Measurements from ENCODE around the gene AQP1.

Gene AQP1

GRCh38 chr7:30884881-30885280 lies 26.8 kb upstream of the AQP1 start:
- DNase-seq (ENCODE audit: low spot score): no peak

GRCh38 chr7:30886608-30887011 lies 25.0 kb upstream of the AQP1 start:
- DNase-seq (ENCODE audit: low spot score): no peak

GRCh38 chr7:30887464-30887872 lies 24.2 kb upstream of the AQP1 start:
- DNase-seq (ENCODE audit: low spot score): no peak

GRCh38 chr7:30888747-30889146 lies 22.9 kb upstream of the AQP1 start:
- peak; percentile 88 for DNase-seq (ENCODE audit: low spot score)

GRCh38 chr7:30890226-30890625 lies 21.4 kb upstream of the AQP1 start:
- no peak for DNase-seq (ENCODE audit: low spot score)

GRCh38 chr7:30893357-30893756 lies 18.3 kb upstream of the AQP1 start:
- DNase-seq (ENCODE audit: low spot score): peak; percentile 49

GRCh38 chr7:30894009-30894408 lies 17.6 kb upstream of the AQP1 start:
- no peak for DNase-seq (ENCODE audit: low spot score)

- DNase-seq (ENCODE audit: low spot score): no peak
Observed at GRCh38 chr7:30894866-30895605, 16.6 kb upstream of the AQP1 start.

- no peak for DNase-seq (ENCODE audit: low spot score)
Observed at GRCh38 chr7:30896036-30896435, 15.6 kb upstream of the AQP1 start.

- no peak for DNase-seq (ENCODE audit: low spot score)
Observed at GRCh38 chr7:30896783-30897637, 14.6 kb upstream of the AQP1 start.

GRCh38 chr7:30897770-30898169 lies 13.9 kb upstream of the AQP1 start:
- no peak for DNase-seq (ENCODE audit: low spot score)

- DNase-seq (ENCODE audit: low spot score): no peak
Observed at GRCh38 chr7:30898411-30898810, 13.2 kb upstream of the AQP1 start.

GRCh38 chr7:30899066-30899465 lies 12.6 kb upstream of the AQP1 start:
- no peak for DNase-seq (ENCODE audit: low spot score)

GRCh38 chr7:30899630-30900029 lies 12.0 kb upstream of the AQP1 start:
- no peak for DNase-seq (ENCODE audit: low spot score)

- DNase-seq (ENCODE audit: low spot score): no peak
Observed at GRCh38 chr7:30900053-30900452, 11.6 kb upstream of the AQP1 start.

GRCh38 chr7:30900803-30901362 lies 10.8 kb upstream of the AQP1 start:
- no peak for DNase-seq (ENCODE audit: low spot score)

- DNase-seq (ENCODE audit: low spot score): no peak
Observed at GRCh38 chr7:30901856-30902255, 9.8 kb upstream of the AQP1 start.

- no peak for DNase-seq (ENCODE audit: low spot score)
Observed at GRCh38 chr7:30902466-30902865, 9.2 kb upstream of the AQP1 start.

- DNase-seq (ENCODE audit: low spot score): no peak
Observed at GRCh38 chr7:30903146-30903545, 8.5 kb upstream of the AQP1 start.

- no peak for DNase-seq (ENCODE audit: low spot score)
Observed at GRCh38 chr7:30904561-30904960, 7.1 kb upstream of the AQP1 start.

GRCh38 chr7:30905078-30906012 lies 6.3 kb upstream of the AQP1 start:
- DNase-seq (ENCODE audit: low spot score): no peak

- DNase-seq (ENCODE audit: low spot score): no peak
Observed at GRCh38 chr7:30906014-30906413, 5.6 kb upstream of the AQP1 start.

All from AG08396 (cell line).